ENCODE measurements around the gene FOXE1. TPM values are rescaled to one million over a fixed set of nuclear protein-coding genes. Genes with fewer than 3 reads are reported as not detected.

FOXE1 gene
- total and polyA plus RNA-seq, 2 of the 13 experiments (the other 11 are each of a cell fraction or from before 2014, with no cell fraction given): not detected

- BruUV-seq (replicated peaks): no TSS peak
- POLR2A ChIA-PET: no interaction called here
- no peak for DNase-seq (ENCODE audit: low spot score)
These were observed 37.2 kb downstream of the FOXE1 start for GRCh38 chr9:97889941-97890887.

More at GRCh38 chr9:97889941-97890887, 37.2 kb downstream of the FOXE1 start:
- in situ Hi-C loops (cut with HindIII; ENCODE audit: extremely low pct_ligation_motif_present, low pct_unique_long_range_greater_than_20kb) (loop anchor here (5.0 kb wide), 1 partner anchor 178 kb away; no protein-coding TSS in a partner anchor), intact Hi-C loops (cut with micrococcal nuclease; ENCODE audit: unreplicated experiment) (no loop called here)
- Histone ChIP-seq H3K36me3 (replicated peaks in 1 of 2; ENCODE audit: control insufficient read depth in 1 of 2, insufficient read depth in 2 of 2, low read length in 2 of 2) (no peaks in the 10 kb centered on the region), H2AFZ (ENCODE audit: low read length) (no peak overlapping the region), H3K4me2 (ENCODE audit: low read depth, low read length) (no peak overlapping the region), H3K4me1 (ENCODE audit: insufficient read depth, low read length) (no peaks in the 10 kb centered on the region), H3K4me3 (replicated peaks in 1 of 3; ENCODE audit: insufficient read depth in 1 of 3, low read depth in 2 of 3, low read length in 3 of 3) (no peak overlapping the region), H3K27ac (ENCODE audit: extremely low read length, insufficient read depth, low read length) (no peak overlapping the region), H3K9ac (ENCODE audit: insufficient read depth, low read depth, low read length) (no peak overlapping the region), H3K79me2 (ENCODE audit: insufficient read depth, low read length) (no peaks in the 10 kb centered on the region), H3K9me3 (ENCODE audit: low read length) (no peaks in the 10 kb centered on the region), H4K20me1 (ENCODE audit: insufficient read depth, low read length) (no peaks in the 10 kb centered on the region), H3K27me3 (ENCODE audit: control insufficient read depth in 1 of 2, insufficient read depth in 2 of 2, low read length in 2 of 2) (peaks cover 0 to 9% of the 10 kb centered on the region in 2 experiments; a peak in 1 of 5 replicates)
- TF ChIP-seq RFXANK (CRISPR knock-in tag; IDR thresholded peaks at IDR 0.05) (no peak), XRCC5 (optimal IDR thresholded peaks at IDR 0.05; ENCODE audit: low read length) (peak; percentile 36), STAG1 (CRISPR knock-in tag; IDR thresholded peaks at IDR 0.05) (peak; percentile 28)
- TF ChIP-seq, protein P1, sequence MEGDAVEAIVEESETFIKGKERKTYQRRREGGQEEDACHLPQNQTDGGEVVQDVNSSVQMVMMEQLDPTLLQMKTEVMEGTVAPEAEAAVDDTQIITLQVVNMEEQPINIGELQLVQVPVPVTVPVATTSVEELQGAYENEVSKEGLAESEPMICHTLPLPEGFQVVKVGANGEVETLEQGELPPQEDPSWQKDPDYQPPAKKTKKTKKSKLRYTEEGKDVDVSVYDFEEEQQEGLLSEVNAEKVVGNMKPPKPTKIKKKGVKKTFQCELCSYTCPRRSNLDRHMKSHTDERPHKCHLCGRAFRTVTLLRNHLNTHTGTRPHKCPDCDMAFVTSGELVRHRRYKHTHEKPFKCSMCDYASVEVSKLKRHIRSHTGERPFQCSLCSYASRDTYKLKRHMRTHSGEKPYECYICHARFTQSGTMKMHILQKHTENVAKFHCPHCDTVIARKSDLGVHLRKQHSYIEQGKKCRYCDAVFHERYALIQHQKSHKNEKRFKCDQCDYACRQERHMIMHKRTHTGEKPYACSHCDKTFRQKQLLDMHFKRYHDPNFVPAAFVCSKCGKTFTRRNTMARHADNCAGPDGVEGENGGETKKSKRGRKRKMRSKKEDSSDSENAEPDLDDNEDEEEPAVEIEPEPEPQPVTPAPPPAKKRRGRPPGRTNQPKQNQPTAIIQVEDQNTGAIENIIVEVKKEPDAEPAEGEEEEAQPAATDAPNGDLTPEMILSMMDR (CRISPR knock-in tag; IDR thresholded peaks at IDR 0.05): peak; percentile 57
- FAIRE-seq (no peak), ATAC-seq (peak; percentile 72)
- CTCF ChIA-PET (ENCODE audit: low intra/inter-chr PET ratio, low total read pairs): interaction anchor here (1.4 kb wide), 1 partner anchor 11 kb away, joined by 4 read pairs; no protein-coding TSS in a partner anchor
- WGBS (ENCODE audit: low lambda C conversion rate): 28% methylated on average over 9 of the region's 9 CpGs
